ENCODE results near the gene PLD2.
A peak's percentile ranks its signal among the peaks of the same experiment; 100 is the strongest.
"Not testable (repeated sequence)": the region's sequence is repeated elsewhere in the genome, so short reads cannot be mapped to it uniquely, and the experiment has no call there.

PLD2 gene

GRCh38 chr17:4869058-4869998 is 62.4 kb downstream of the PLD2 start:
- ChIA-PET CTCF (interaction anchor here (0.6 to 1.8 kb wide), 3 partner anchors 10 to 302 kb away, joined by 3 to 6 read pairs (median 3); no protein-coding TSS in a partner anchor), POLR2A (interaction anchor here (0.7 kb wide), 1 partner anchor 61 kb away, joined by 4 read pairs; no protein-coding TSS in a partner anchor)
- not testable (repeated sequence) for H3K27ac ChIP-seq (ENCODE audit: extremely low read depth, low read depth, low read length); H3K9me3 ChIP-seq (ENCODE audit: control insufficient read depth, insufficient read depth, low read depth, low read length); H3K4me1 ChIP-seq (ENCODE audit: control insufficient read depth, insufficient read depth, low read length); H3K4me3 ChIP-seq (ENCODE audit: low read depth, low read length)
- TF ChIP-seq ZNF623 (tag by site-specific recombination; IDR thresholded peaks at IDR 0.05), result 0 out of 2 replicates have a peak, but pooled peaks have one; percentile 10
- peak; percentile 46 for TF ChIP-seq ZNF426 (tag by site-specific recombination; IDR thresholded peaks at IDR 0.05)
- TF ChIP-seq, protein P1, sequence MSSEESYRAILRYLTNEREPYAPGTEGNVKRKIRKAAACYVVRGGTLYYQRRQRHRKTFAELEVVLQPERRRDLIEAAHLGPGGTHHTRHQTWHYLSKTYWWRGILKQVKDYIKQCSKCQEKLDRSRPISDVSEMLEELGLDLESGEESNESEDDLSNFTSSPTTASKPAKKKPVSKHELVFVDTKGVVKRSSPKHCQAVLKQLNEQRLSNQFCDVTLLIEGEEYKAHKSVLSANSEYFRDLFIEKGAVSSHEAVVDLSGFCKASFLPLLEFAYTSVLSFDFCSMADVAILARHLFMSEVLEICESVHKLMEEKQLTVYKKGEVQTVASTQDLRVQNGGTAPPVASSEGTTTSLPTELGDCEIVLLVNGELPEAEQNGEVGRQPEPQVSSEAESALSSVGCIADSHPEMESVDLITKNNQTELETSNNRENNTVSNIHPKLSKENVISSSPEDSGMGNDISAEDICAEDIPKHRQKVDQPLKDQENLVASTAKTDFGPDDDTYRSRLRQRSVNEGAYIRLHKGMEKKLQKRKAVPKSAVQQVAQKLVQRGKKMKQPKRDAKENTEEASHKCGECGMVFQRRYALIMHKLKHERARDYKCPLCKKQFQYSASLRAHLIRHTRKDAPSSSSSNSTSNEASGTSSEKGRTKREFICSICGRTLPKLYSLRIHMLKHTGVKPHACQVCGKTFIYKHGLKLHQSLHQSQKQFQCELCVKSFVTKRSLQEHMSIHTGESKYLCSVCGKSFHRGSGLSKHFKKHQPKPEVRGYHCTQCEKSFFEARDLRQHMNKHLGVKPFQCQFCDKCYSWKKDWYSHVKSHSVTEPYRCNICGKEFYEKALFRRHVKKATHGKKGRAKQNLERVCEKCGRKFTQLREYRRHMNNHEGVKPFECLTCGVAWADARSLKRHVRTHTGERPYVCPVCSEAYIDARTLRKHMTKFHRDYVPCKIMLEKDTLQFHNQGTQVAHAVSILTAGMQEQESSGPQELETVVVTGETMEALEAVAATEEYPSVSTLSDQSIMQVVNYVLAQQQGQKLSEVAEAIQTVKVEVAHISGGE (tag by site-specific recombination; conservative IDR thresholded peaks at IDR 0.05; ENCODE audit: low read depth), result 0 out of 2 replicates have a peak, but pooled peaks have one; percentile 15
- TF ChIP-seq, protein P2, sequence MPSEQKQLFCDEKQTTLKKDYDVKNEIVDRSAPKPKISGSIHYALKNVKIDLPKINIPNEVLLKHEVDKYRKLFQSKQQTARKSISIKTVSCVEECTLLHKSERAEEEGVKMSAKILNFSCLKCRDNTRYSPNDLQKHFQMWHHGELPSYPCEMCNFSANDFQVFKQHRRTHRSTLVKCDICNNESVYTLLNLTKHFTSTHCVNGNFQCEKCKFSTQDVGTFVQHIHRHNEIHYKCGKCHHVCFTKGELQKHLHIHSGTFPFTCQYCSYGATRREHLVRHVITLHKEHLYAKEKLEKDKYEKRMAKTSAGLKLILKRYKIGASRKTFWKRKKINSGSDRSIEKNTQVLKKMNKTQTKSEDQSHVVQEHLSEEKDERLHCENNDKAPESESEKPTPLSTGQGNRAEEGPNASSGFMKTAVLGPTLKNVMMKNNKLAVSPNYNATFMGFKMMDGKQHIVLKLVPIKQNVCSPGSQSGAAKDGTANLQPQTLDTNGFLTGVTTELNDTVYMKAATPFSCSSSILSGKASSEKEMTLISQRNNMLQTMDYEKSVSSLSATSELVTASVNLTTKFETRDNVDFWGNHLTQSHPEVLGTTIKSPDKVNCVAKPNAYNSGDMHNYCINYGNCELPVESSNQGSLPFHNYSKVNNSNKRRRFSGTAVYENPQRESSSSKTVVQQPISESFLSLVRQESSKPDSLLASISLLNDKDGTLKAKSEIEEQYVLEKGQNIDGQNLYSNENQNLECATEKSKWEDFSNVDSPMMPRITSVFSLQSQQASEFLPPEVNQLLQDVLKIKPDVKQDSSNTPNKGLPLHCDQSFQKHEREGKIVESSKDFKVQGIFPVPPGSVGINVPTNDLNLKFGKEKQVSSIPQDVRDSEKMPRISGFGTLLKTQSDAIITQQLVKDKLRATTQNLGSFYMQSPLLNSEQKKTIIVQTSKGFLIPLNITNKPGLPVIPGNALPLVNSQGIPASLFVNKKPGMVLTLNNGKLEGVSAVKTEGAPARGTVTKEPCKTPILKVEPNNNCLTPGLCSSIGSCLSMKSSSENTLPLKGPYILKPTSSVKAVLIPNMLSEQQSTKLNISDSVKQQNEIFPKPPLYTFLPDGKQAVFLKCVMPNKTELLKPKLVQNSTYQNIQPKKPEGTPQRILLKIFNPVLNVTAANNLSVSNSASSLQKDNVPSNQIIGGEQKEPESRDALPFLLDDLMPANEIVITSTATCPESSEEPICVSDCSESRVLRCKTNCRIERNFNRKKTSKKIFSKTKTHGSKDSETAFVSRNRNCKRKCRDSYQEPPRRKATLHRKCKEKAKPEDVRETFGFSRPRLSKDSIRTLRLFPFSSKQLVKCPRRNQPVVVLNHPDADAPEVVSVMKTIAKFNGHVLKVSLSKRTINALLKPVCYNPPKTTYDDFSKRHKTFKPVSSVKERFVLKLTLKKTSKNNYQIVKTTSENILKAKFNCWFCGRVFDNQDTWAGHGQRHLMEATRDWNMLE (tag by site-specific recombination; conservative IDR thresholded peaks at IDR 0.05; ENCODE audit: low read depth), result peak; percentile 54
- TF ChIP-seq ZNF394 (tag by site-specific recombination; IDR thresholded peaks at IDR 0.05; ENCODE audit: borderline replicate concordance), result peak; percentile 70; the same call in 1 of the 2 replicates
- TF ChIP-seq ZNF555 (tag by site-specific recombination; conservative IDR thresholded peaks at IDR 0.05), result peak; percentile 48
- TF ChIP-seq ZNF140 (tag by site-specific recombination; IDR thresholded peaks at IDR 0.05), result peak; percentile 9; the same call in 1 of the 2 replicates
- peak; percentile 18; the same call in 1 of the 2 replicates for TF ChIP-seq ZNF654 (tag by site-specific recombination; IDR thresholded peaks at IDR 0.05; ENCODE audit: low read depth)
- peaks cover 5 to 10% of the 10 kb centered on the region in 2 experiments; a peak in 2 of 3 replicates for H3K36me3 ChIP-seq (ENCODE audit: control insufficient read depth in 2 of 2, insufficient read depth in 1 of 2, low read length in 2 of 2)

GRCh38 chr17:4870855-4871254 is 63.9 kb downstream of the PLD2 start:
- Histone ChIP-seq H3K27ac (ENCODE audit: extremely low read depth, low read depth, low read length) (no peak overlapping the region), H3K9me3 (ENCODE audit: control insufficient read depth, insufficient read depth, low read depth, low read length) (no peaks in the 10 kb centered on the region), H3K4me1 (ENCODE audit: control insufficient read depth, insufficient read depth, low read length) (no peaks in the 10 kb centered on the region), H3K4me3 (ENCODE audit: low read depth, low read length) (no peak overlapping the region), H3K36me3 (ENCODE audit: control insufficient read depth in 2 of 2, insufficient read depth in 1 of 2, low read length in 2 of 2) (peaks cover 5 to 10% of the 10 kb centered on the region in 2 experiments; a peak in 2 of 3 replicates)
- ChIA-PET POLR2A (interaction anchor here (0.7 kb wide), 1 partner anchor 69 kb away, joined by 4 read pairs; no protein-coding TSS in a partner anchor), CTCF (interaction anchor here (0.6 to 1.3 kb wide), 3 partner anchors 81 to 305 kb away, joined by 3 read pairs; no protein-coding TSS in a partner anchor)
- TF ChIP-seq ZNF155 (tag by site-specific recombination; IDR thresholded peaks at IDR 0.05) (no peak), ZNF558 (tag by site-specific recombination; IDR thresholded peaks at IDR 0.05) (no peak), YY2 (tag by site-specific recombination; IDR thresholded peaks at IDR 0.05) (no peak), IKZF3 (tag by site-specific recombination; IDR thresholded peaks at IDR 0.05) (no peak), ZNF404 (tag by site-specific recombination; IDR thresholded peaks at IDR 0.05) (no peak), ZFP37 (tag by site-specific recombination; IDR thresholded peaks at IDR 0.05) (no peak)

Measured in HEK293 (cell line).